SJSA1 (cell line): ENCODE data around the gene CHST2. TPM values are rescaled to one million over a fixed set of nuclear protein-coding genes. Genes with fewer than 3 reads are reported as not detected.
A peak's percentile ranks its signal among the peaks of the same experiment; 100 is the strongest.

Source experiments
- DNase-seq, 2 experiments: peaks; one replicate each; pipeline ENCODE4 v3.0.0-alpha.2; 2015 to 2020; ENCODE audit warnings: low spot score in 2 of 2, low read depth in 1 of 2
- H3K27ac ChIP-seq: fragments of 250-450 bp; sonication (Bioruptor Pico); 2 replicates; pipeline ENCODE4 v1.5.1; 2020; ENCODE audit warnings: mild to moderate bottlenecking, moderate library complexity
- H3K27me3 ChIP-seq: fragments of 250-450 bp; sonication (Bioruptor Pico); replicated peaks from 2 replicates; pipeline ENCODE4 v1.5.1; 2020; ENCODE audit warnings: mild to moderate bottlenecking, moderate library complexity
- H3K36me3 ChIP-seq: fragments of 250-450 bp; sonication (Bioruptor Pico); 2 replicates; pipeline ENCODE4 v1.5.1; 2020; ENCODE audit warnings: mild to moderate bottlenecking
- H3K4me1 ChIP-seq: fragments of 250-450 bp; sonication (Bioruptor Pico); replicated peaks from 2 replicates; pipeline ENCODE4 v1.6.1; 2021; ENCODE audit warnings: mild to moderate bottlenecking
- H3K4me3 ChIP-seq: fragments of 250-450 bp; sonication (Bioruptor Pico); 2 replicates; pipeline ENCODE4 v1.5.1; 2020; ENCODE audit warnings: mild to moderate bottlenecking
- H3K9me3 ChIP-seq: fragments of 250-450 bp; sonication (Bioruptor Pico); replicated peaks from 2 replicates; pipeline ENCODE4 v1.5.1; 2020; ENCODE audit warnings: mild to moderate bottlenecking
- total RNA-seq: library from RNA; depleted of rRNA; stranded (reverse); fragments of >200 nt; shearing (Covaris generic); gene quantifications from 2 replicates; pipeline ENCODE4 v1.2.3, GENCODE V29; 2014

CHST2 gene
- total RNA-seq, 1 experiment from 2014 or later = 6.4 TPM

DNA sequence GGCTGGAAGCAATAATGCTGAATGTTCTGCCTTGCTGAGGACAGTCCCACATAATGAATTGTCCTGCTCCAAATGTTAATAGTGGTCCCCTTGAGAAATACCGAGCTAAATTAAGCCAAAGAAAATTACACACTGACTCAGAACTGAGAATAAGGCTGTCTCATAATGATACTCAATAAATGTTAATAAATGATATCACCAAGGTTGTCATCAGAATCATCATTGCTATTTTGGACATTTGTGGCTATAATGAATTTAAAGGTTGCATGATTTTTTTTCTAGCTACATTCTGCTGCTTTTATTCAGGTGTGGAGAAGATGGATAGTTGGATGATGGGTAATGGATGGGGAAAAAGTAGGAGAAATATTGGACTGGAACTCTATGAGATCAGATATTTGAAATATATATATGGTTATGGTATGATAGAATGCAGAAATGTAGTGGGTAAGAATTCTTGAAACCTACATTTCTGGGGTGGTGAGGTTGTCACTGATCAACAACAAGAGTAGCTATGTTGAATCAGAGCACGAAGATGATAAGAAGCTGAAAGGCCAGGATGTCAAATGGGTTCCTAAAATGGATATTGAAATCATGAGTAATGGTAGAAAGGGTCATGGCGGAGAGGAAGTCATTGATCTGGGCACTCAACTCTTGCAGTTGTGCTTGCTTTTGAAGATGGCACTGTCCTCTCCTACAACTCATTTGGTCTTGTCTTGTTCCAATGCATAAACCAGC is 12.8 kb downstream of the CHST2 start:
- DNase-seq = no peak
- H3K9me3 ChIP-seq = no peaks in the 10 kb centered on the region

GRCh38 chr3:143134471-143134870 is 14.9 kb downstream of the CHST2 start:
- no peaks in the 10 kb centered on the region for H3K36me3 ChIP-seq
- H3K4me1 ChIP-seq = peaks cover 32% of the 10 kb centered on the region
- DNase-seq = peak; percentile 16 to 50
- no peaks in the 10 kb centered on the region for H3K9me3 ChIP-seq
- no peak overlapping the region for H3K4me3 ChIP-seq
- H3K27me3 ChIP-seq = no peaks in the 10 kb centered on the region
- H3K27ac ChIP-seq = no peak overlapping the region

More for the DNA sequence above, 12.8 kb downstream of the CHST2 start:
- Histone ChIP-seq H3K36me3 (no peaks in the 10 kb centered on the region), H3K4me3 (no peak overlapping the region), H3K4me1 (peaks cover 18% of the 10 kb centered on the region), H3K27ac (no peak overlapping the region), H3K27me3 (no peaks in the 10 kb centered on the region)

GRCh38 chr3:143135150-143135549 is 15.6 kb downstream of the CHST2 start:
- Histone ChIP-seq H3K4me1 (peaks cover 39% of the 10 kb centered on the region), H3K36me3 (no peaks in the 10 kb centered on the region), H3K27ac (peak overlapping the region; percentile 53), H3K9me3 (no peaks in the 10 kb centered on the region), H3K27me3 (no peaks in the 10 kb centered on the region), H3K4me3 (no peak overlapping the region)
- DNase-seq = peak; percentile 74 to 76

DNA sequence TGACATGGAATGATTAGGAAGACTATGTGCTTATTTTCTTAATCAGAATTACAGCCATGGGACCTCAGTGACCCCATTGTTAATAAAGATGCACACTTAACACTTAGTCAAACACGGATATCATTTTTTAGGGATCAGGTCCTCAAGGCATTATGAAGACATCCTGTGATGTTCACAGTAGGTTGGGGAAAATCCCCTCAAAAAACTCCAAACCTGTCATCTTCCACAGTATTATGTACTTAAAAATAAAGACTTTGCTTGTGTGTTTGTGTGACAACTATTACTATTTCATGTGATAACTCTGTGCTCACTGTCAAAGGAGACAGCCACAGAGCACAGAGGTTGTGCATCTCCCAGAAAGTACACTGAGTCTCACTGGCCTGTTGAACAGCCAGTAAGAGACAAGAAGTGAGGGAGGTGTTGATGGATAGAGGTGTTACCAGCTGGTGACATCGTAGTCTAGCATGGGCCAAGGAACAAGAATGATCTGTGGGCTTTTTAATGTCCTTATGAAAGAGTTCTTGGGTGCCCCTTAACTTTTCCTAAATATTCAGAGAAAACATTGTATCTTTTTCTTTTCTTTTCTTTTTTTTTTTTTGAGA is 18.0 kb downstream of the CHST2 start:
- Histone ChIP-seq H3K4me3 (no peak overlapping the region), H3K27me3 (no peaks in the 10 kb centered on the region), H3K36me3 (no peaks in the 10 kb centered on the region), H3K9me3 (no peaks in the 10 kb centered on the region), H3K4me1 (peaks cover 39% of the 10 kb centered on the region), H3K27ac (no peak overlapping the region)
- DNase-seq = no peak

GRCh38 chr3:143138953-143139352 is 19.4 kb downstream of the CHST2 start:
- Histone ChIP-seq H3K36me3 (no peaks in the 10 kb centered on the region), H3K9me3 (no peaks in the 10 kb centered on the region), H3K27ac (no peak overlapping the region), H3K4me3 (no peak overlapping the region), H3K27me3 (no peaks in the 10 kb centered on the region), H3K4me1 (peaks cover 39% of the 10 kb centered on the region)
- peak in 1 of 2 experiments; percentile 2 for DNase-seq

GRCh38 chr3:143139762-143140161 is 20.2 kb downstream of the CHST2 start:
- H3K4me1 ChIP-seq = peaks cover 33% of the 10 kb centered on the region
- no peaks in the 10 kb centered on the region for H3K9me3 ChIP-seq
- peak in 1 of 2 experiments; percentile 4 for DNase-seq
- no peak overlapping the region for H3K27ac ChIP-seq
- H3K4me3 ChIP-seq = no peak overlapping the region
- H3K36me3 ChIP-seq = no peaks in the 10 kb centered on the region
- H3K27me3 ChIP-seq = no peaks in the 10 kb centered on the region

- Histone ChIP-seq H3K27ac (no peak overlapping the region), H3K27me3 (no peaks in the 10 kb centered on the region), H3K36me3 (no peaks in the 10 kb centered on the region), H3K9me3 (no peaks in the 10 kb centered on the region), H3K4me1 (peaks cover 25% of the 10 kb centered on the region), H3K4me3 (no peak overlapping the region)
- DNase-seq = no peak
Observed at GRCh38 chr3:143140550-143140949, 21.0 kb downstream of the CHST2 start.

DNA sequence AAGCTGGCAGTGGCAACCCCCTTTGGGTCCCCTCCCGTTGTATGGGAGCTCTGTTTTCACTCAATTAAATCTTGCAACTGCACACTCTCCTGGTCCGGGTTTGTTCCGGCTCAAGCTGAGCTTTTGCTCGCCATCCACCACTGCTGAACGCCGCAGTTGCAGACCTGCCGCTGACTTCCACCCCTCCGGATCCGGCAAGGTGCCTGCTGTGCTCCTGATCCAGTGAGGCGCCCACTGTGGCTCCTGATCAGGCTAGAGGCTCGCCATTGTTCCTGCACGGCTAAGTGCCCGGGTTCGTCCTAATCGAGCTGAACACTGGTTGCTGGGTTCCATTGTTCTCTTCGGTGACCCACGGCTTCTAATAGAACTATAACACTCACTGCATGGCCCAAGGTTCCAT is 22.8 kb downstream of the CHST2 start:
- Histone ChIP-seq H3K27ac (no peak overlapping the region), H3K4me1 (peaks cover 21% of the 10 kb centered on the region), H3K4me3 (no peak overlapping the region), H3K27me3 (no peaks in the 10 kb centered on the region), H3K9me3 (no peaks in the 10 kb centered on the region), H3K36me3 (no peaks in the 10 kb centered on the region)
- DNase-seq = no peak

DNA sequence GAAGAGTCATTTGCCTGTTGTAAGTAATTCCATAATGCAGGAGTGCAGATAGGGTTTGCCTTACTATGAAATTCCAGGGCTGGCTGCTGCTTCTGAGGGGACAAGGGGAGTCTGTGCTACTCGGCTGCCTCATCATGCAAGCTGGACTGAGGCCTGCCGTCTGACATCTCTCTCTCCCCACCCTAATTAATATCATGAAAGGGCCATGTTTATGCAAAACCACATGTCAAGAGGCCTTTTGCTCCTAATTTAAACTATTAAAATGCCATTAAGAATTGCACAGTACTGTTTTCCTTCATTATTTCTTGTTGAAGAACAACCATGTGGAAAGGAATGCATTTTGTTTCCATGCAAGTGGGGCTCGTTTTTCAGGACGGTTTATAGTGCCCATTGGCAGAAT is 26.3 kb downstream of the CHST2 start:
- Histone ChIP-seq H3K27ac (no peak overlapping the region), H3K27me3 (no peaks in the 10 kb centered on the region)
- no peak for DNase-seq

DNA sequence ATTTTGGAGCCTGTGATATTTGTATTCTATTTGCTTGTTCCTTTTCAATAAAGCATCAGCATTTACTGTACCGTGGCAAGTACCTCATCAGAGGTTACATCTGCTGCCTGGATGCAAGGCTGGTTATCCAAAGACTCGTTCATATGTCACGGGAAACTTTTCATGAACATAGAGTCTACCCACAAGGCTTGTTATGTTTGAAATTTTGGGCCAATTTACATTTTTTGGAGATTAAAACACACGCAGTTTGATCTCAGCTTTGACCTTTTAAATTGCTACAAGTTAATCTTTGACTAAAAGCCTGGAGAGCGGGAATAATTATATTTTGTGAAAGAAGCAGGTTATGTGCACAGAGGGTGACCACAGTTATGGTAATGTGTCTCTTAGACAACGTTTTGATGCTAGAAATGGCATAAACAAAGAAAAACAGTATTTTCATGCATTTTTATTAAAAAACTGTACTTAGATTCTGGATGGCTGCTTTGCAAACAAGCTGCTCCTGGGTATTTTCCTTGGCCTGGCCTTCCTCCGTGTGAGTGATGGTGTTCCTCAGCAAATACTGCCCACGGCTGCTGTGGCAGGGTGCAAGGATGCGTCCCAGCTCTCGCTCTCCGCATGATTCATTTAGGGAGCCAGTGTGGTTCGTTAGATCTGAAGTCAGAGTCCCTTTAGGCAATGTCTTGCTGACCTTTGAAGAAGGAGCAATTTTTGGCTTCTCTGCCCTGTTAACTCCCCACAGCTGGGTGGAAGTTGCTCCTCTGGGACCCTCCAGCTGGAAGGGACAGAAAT is 27.1 kb downstream of the CHST2 start:
- no peak for DNase-seq
- no peak overlapping the region for H3K4me3 ChIP-seq
- H3K4me1 ChIP-seq = no peaks in the 10 kb centered on the region
- no peaks in the 10 kb centered on the region for H3K9me3 ChIP-seq
- H3K27ac ChIP-seq = no peak overlapping the region
- no peaks in the 10 kb centered on the region for H3K27me3 ChIP-seq
- no peaks in the 10 kb centered on the region for H3K36me3 ChIP-seq

More for the DNA sequence above, 26.3 kb downstream of the CHST2 start:
- H3K4me3 ChIP-seq = no peak overlapping the region
- no peaks in the 10 kb centered on the region for H3K9me3 ChIP-seq
- H3K4me1 ChIP-seq = no peaks in the 10 kb centered on the region
- H3K36me3 ChIP-seq = no peaks in the 10 kb centered on the region

DNA sequence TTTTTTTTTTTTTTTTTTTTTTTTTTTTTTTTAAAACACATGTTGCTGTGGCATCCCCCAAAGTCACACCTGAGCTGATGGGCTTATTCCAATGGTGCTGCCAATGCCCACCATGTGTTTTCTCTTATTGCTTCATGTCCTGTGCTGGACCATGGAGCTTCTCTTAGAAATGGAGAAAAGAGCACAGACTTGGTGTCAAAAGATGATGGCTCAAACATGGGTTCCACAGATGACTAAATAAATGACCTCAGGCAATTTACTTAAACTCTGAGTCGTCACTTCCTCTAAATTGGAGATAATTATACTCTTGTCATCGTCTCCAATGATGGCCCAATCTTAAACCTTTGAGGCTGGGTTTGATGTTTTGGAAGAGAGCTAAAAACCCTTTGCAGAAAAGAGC is 28.1 kb downstream of the CHST2 start:
- no peaks in the 10 kb centered on the region for H3K36me3 ChIP-seq
- H3K27me3 ChIP-seq = no peaks in the 10 kb centered on the region
- H3K4me1 ChIP-seq = no peaks in the 10 kb centered on the region
- no peak overlapping the region for H3K27ac ChIP-seq
- H3K4me3 ChIP-seq = no peak overlapping the region
- H3K9me3 ChIP-seq = no peaks in the 10 kb centered on the region
- DNase-seq = no peak

DNA sequence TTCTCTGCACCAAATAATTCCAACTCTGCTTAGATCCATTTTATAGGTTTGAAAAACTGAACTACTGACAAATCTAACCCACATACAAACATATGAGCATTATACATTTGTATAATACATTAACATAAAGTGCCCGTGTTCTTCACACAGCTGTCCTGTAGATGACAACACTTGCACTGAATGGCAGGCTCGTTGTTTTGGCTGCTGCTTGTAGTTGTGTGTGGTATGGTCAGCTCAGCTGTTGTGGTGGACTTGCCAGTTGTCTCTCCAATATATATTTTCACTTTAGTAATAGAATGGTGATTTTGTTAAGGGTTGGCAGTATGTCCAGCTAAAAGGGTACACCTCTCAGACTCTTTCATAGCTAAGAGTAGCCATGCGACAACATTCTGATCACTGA is 30.5 kb downstream of the CHST2 start:
- Histone ChIP-seq H3K27ac (no peak overlapping the region), H3K36me3 (no peaks in the 10 kb centered on the region), H3K9me3 (no peaks in the 10 kb centered on the region), H3K27me3 (no peaks in the 10 kb centered on the region), H3K4me1 (no peaks in the 10 kb centered on the region), H3K4me3 (no peak overlapping the region)
- no peak for DNase-seq

DNA sequence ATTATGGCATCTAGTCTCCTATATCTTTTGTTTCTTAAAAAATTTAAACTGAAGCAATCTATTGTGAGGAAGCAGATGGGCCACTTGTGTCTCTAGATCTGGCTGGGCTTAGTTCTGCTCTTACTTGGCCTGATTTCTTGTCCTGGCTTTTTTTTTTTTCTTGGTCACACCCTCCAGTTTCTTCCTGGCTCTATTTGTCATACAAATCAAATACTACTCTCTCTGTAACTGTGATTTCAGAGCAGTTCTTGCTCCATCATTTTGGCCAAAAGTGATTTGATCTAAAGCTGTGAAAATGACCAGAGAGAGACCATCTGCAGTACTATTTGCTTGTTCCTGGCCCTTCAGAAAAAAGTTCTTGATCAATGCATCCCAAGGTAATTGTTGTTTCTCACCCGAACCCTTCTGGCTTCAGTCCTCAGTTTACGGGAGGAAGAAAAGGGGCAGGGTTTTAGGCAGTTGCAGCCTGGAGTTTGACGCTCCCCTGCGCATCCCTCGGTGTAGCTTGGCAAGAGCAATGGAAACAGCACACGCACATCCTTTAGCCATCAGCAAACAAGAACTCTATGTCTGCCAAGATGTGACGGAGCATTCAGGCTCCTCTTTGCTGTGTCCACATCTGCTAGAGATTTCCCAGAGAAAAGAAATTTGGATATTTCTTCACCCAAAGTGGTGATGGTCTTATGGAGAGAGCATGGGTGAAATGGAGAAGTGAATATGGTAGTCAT is 31.6 kb downstream of the CHST2 start:
- H3K27me3 ChIP-seq = no peaks in the 10 kb centered on the region
- DNase-seq = no peak
- no peak overlapping the region for H3K27ac ChIP-seq
- no peak overlapping the region for H3K4me3 ChIP-seq
- no peaks in the 10 kb centered on the region for H3K4me1 ChIP-seq
- no peaks in the 10 kb centered on the region for H3K9me3 ChIP-seq
- no peaks in the 10 kb centered on the region for H3K36me3 ChIP-seq
